OCI-LY1 (cell line): ENCODE measurements around the gene NFIX.

ENCODE experiments used
- EZH2 ChIP-seq: fragments of 200-600 bp; sonication (generic), shearing (Covaris generic); IDR thresholded peaks from 2 replicates; pipeline ENCODE4 v1.8.0; 2017; ENCODE audit warnings: borderline replicate concordance, mixed run types, mild to moderate bottlenecking, antibody characterized with exemption, low read length, moderate library complexity, mixed read lengths
- TF ChIP-seq, protein P1 (sequence below): fragments of 200-600 bp; sonication (generic), shearing (Covaris generic); IDR thresholded peaks from 2 replicates; pipeline ENCODE4 v1.5.1; 2017; ENCODE audit warnings: mild to moderate bottlenecking, antibody characterized with exemption, low read length, moderate library complexity, mixed read lengths

- no peak for TF ChIP-seq EZH2
- TF ChIP-seq, protein P1, sequence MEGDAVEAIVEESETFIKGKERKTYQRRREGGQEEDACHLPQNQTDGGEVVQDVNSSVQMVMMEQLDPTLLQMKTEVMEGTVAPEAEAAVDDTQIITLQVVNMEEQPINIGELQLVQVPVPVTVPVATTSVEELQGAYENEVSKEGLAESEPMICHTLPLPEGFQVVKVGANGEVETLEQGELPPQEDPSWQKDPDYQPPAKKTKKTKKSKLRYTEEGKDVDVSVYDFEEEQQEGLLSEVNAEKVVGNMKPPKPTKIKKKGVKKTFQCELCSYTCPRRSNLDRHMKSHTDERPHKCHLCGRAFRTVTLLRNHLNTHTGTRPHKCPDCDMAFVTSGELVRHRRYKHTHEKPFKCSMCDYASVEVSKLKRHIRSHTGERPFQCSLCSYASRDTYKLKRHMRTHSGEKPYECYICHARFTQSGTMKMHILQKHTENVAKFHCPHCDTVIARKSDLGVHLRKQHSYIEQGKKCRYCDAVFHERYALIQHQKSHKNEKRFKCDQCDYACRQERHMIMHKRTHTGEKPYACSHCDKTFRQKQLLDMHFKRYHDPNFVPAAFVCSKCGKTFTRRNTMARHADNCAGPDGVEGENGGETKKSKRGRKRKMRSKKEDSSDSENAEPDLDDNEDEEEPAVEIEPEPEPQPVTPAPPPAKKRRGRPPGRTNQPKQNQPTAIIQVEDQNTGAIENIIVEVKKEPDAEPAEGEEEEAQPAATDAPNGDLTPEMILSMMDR = no peak
Measured at GRCh38 chr19:13057147-13057572, 61.9 kb downstream of the NFIX start.
